RPMI7951 (cell line): ENCODE results near the gene SGO2. TPM values are rescaled to one million over a fixed set of nuclear protein-coding genes. Genes with fewer than 3 reads are reported as not detected.
"Not testable (repeated sequence)": the region's sequence is repeated elsewhere in the genome, so short reads cannot be mapped to it uniquely, and the experiment has no call there.

Experiments used
- DNase-seq: peaks from one replicate; pipeline ENCODE4 v3.0.0-alpha.2; 2012; ENCODE audit warnings: low read depth
- total RNA-seq: library from RNA; depleted of rRNA; stranded (reverse); fragments of >200 nt; shearing (Covaris generic); gene quantifications from 2 replicates; pipeline ENCODE4 v1.2.3, GENCODE V29; 2014

SGO2 gene
- total RNA-seq, 1 experiment from 2014 or later: 54.7 TPM

DNA sequence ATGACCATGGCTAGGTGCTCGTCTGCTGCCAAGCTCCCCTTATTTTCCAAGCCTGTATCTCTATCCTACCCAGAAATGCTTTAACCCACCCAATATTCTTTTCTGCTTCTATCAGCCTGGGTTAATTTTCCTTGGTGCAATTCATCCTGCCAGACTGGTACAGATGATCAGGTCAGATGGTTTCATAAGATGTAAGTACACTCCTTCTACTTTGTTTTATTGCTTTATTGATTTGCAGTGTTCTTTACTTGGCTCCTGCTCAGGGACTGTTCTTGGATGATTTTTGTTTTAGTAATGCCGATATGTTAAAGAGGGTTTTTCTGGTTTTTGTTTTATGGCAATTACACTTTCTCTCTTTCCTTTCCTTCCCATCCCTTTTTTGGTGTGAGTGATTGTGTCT, 2.4 kb upstream of the SGO2 start:
- no peak for DNase-seq

DNA sequence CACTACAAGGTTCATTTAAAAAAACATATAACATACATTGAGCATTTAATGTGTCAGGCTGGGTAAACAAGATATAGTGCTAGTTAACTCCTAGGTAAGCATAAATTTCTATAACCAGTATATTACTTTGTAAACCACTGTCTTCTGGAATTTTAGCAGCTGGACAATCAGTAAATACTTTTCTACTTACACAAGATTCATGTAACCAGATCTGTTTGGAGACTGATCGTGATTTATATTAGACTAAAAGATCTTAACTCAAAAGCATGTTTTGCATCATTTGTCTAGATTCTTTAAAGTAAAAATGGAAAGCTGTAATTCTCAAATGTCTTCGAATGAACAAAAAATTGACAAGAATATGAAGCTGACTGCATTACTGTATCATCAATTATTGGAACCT, 941 bp upstream of the SGO2 start:
- no peak for DNase-seq

DNA sequence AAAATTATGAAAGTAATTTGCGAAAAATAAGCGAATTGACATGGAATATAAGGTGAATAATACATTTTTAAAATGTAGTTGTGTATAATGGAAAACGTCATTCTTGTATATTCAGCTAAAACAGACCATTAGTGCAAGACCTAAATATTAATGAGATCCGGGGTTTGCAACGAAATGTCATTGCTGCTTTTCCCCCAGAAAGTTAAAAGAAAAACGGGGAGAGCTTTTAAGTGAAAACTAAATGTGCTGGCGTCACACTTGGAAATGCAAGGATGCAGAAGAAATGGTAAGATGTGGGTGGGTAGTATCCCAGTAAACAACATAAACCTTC, 491 bp upstream of the SGO2 start:
- DNase-seq: no peak

DNA sequence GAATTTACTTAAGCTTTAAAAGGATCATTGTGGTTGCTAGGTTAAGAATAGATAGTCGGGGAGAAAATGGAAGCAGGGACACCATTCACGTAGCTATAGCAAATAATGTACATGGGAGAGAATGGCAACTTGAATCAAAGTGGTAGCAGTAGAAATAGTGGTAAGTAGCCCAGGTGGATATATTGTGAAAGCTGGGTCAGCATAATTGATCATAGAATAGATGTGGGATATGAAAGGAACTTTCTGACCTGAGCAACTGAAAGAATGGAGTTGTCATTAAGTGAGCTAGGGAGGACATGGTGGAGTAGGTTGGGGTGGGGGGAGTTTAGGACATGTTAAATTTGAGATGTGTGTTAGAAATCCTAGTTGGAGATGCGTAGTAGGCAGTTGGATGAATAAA, 2.2 kb downstream of the SGO2 start:
- no peak for DNase-seq

DNA sequence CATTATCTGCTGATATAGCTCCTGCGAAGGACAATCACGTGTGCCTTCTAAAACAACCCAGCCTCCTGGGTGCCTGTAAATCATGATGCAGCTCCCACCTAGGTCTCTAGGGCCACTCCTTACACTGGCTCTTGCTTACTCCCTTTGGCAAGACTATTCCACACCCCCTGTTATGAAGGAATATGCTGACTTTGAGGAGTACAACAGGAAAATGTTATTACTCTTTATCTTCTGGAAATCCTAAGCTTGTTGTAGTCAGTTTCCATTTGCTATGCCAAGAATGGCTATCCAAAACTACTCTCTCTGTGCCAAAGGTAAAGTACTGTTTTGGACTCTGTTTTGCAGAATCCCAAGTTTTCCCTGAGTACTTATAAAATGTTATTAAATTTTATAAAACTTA, 7.7 kb downstream of the SGO2 start:
- no peak for DNase-seq

DNA sequence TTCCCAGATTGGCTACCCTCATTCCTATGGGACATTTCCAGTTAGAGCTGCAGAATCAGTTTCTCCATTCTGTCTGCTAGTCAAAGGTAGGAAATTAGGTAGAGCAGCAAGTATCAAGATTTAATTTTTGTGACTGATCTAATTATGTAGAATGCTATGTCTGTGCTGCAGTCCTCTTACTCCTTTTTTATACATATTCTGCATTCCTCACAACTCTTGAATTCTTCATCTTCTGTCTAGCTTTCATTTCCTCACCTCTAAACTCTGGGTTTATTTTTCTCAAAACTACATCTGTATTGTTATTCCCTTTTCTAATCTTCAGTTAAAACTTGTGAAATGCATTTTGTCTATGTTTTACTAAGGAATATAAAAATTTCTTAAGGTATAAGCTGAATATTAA, 8.6 kb downstream of the SGO2 start:
- no peak for DNase-seq

DNA sequence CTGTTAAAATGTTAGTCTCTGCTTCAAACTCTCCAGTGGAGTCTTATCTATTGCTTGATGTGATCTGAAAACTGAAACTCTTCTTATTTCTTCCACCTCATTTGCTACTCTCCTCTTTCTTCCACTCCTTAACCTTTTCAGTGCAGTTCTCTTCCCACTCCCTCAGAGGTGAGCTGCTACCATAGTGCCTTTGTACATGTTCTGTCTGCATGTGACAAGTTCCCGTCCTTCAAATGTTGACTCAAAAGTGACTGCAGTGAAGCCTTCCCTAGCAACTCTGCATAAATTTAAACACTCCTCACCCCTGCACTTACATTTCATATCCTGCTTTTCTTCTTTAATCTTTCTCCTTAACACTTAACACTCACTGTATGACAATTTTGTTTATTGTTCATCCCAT, 12.1 kb downstream of the SGO2 start:
- no peak for DNase-seq

DNA sequence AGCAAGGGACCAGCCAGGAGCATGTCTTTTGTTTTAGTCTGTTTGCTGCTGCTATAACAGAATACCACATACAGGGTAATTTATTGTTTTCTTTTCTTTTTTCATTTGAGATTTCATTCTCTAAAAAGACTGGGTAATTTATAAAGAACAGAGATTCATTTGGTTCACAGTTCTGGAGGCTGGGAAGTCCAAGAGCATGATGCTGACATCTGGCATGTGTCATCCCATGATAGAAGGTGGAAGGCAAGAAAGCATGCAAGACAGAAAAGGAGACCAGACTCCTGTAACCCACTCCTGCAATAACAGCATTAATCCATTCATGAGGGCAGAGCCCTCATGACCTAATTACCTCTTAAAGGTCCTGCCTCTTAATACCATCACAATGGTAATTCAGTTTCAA, 14.8 kb downstream of the SGO2 start:
- DNase-seq: no peak

DNA sequence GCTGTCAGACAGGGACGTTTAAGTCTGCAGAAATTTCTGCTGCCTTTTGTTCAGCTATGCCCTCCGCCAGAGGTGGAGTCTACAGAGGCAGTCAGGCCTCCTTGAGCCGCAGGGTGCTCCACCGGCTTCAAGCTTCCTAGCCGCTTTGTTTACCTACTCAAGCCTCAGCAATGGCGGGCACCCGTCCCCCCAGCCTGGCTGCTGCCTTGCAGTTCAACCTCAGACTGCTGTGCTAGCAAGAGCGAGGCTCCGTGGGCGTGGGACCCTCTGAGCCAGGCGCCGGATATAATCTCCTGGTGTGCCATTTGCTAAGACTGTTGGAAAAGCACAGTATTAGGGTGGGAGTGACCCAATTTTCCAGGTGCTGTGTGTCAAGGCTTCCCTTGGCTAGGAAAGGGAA, 40.6 kb downstream of the SGO2 start:
- not testable (repeated sequence) for DNase-seq

DNA sequence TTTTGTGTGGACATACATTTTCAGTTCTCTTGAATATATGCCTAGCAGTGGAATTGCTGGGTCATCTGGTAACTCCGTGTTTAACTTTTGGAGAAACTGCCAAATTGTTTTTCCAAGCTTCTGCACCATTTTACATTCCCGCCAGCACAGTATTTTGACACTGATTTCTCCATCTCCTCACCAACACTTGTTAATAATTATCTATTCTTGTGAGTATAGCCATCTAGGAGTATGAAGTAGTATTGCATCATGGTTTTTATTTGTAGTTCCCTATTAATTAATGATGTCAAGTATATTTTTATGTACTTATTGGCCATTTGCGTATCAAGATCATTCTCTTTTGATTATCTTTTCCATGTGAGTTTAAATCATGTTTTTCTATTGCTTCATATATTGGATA, 41.9 kb downstream of the SGO2 start:
- DNase-seq: no peak

DNA sequence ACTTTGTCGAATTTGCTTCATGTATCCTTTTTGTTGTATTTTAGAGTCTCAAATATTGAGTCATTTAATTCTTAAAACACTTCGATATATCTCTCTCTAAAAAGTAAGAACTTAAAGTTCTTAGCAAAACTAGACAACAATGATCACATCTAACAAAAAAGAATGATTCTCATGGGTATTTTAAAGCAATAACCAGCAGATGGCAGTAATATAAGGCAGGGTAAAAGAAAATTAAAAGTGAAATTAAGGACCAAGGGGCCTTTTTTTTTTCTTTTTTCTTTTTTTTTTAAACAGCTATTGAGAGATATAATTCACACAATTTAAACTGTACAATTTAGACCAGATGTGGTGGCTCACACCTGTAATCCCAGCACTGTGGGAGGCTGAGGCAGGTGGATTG, 50.0 kb downstream of the SGO2 start:
- DNase-seq: no peak

DNA sequence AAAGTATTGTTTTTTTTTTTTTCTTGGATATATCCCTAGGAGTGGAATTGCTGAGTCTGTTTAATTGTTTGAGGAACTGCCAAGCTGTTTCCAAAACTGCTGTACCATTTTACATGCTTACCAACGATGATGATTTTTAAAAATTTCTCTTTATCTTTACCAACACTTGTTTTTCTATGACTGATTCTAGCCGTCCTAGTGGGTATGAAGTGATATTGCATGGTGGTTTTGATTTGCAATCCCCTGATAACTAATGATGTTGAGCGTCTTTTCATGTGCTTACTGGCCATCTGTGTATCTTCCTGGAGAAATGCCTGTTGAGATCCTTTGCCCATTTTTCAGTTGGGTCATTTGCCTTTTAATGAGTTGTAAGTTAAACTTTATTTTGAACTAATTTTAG, 51.0 kb downstream of the SGO2 start:
- DNase-seq: no peak

DNA sequence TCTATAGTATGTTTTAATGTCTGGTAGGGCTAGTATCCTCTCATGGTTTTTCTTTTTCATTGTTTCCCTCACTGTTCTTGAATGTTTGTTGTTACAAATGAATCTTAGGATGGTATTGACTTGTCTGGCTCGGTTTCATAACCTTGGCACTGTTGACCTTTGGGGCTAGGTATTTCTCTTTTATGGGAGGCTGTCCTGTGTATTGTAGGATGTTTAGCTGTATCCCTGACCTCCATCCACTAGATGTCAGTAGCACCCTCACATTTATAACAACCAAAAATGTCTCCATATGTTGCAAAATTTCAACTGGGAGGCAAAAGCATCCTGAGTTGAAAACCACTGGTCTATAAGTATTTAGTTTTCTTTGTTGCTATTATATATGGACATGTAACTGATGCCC, 52.8 kb downstream of the SGO2 start:
- DNase-seq: peak; percentile 51

DNA sequence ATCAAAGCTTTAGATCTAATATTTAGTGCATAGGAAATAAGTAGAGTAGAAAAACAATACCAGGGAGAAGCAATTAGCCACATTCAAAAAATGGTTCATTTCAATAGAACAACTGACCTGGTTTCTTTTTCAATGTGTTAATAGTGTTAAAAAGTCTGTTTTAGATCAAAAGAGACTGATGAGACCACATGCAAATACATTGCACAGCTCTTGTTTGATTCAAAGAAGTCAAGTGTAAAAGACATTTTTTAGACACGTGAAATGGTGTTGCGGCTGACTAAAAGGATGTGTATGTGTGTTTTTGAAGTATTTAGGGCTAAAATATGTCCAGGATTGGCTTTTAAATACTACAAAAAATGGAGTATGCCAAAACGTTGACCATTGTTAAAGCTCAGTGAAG, 58.6 kb downstream of the SGO2 start:
- DNase-seq: no peak

DNA sequence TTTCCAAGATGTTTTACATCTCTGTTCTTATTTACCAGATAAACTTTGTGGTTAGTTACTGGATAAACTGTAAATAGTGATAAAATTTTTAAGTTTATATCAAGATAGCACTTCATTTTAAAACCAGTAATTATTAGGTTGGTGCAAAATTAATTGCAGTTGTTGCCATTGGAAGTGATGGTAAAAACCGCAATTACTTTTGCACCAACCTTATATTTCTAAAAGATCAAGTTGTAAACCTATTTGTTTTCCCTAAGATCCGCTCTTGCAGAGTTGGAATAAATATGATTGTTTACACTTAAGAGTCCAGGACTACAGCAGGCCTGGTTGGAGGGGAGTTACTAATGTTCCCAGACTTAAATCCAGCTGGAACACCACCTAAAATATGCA, 59.3 kb downstream of the SGO2 start:
- DNase-seq: no peak

DNA sequence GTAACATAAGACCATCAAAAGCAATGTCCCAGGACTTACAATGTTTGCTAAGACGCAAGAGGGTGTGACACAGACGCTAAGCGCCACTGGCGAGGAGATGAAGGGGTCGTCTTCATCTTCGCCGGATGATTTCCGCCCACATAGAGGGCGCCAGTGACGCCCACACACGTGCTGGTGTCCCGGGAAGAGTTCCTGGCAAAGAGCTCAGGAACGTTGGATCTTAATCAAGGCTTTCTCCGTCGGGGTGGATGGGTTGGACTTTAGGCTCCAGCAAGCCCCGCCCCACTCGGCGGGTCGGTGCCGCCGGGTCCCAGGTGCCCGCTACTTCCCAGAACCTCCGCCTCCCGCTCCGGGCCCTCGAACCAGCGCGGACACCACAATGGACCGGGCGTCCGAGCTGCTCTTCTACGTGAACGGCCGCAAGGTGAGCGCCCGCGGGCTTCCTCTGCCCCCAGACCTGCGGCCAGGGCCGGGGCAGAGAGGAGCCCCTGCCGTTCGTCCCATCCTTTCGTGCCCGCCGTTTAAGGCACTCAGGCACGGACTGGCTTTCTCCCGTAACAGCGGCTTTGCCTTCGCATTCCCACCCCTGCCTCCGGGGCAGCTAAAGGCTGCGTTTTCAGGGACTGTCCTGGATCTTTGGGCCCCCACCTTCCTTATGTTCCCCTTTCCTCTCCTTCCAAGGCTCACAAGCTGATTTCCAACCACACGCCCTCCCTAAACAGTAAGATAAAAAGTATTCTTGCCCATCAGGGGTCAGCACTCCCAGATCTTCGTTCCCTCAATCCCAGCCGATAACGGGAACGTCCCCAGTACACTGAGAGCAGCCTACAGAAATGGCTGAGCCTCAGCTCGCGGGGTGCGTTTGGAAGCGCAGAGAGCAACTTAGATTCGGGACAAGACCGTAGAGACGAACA, 60.0 kb downstream of the SGO2 start, which contains the start of gene AOX1:
Gene AOX1, plus strand, starts transcription at position 285 of the 914 bp plus-strand sequence. Its CDS starts 95 bp downstream, at position 380.
- DNase-seq: peak; percentile 35

DNA sequence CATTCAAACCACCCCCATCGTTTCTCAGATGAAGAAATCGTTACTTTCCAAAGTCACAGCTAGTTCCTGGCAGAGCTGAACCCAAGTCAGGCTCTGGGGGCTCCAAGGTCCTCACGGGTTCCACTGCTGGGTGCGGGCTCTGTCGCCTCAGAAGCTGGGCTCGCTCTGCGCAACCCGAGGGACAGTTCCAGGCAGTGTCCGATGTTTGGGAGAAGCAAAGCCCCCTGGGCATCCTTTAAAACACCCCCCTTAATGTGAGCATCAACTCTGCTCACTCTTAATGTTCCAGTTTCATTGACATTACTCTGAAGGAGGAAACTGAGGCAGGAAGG, 60.6 kb downstream of the SGO2 start:
- no peak for DNase-seq

DNA sequence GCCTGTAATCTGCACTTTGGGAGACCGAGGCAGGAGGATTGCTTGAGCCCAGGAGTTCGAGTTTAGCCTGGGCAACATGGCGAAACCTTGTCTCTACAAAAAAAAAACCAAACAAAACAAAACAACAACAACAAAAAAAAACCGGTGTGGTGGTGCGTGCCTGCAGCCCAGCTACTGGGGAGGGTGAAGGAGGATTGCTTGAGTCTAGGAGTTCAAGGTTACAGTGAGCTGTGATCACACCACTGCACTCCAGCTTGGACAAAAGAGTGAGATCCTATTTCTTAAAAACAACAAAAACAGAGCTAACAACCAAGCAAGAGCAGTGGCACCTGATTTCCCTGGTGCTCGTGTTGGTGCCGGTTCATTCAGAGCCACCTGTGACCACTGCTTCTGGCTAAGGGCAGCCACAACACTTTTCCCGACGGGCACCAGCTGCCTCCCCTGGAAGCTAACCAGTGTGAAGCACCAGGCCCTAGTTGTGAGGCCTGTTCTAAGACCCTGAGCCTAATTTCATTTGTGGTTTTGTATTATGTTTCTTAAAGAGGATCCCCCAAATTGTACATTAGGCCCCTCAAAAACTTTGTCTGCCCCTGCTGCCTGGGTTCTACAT, 61.1 kb downstream of the SGO2 start:
- no peak for DNase-seq

DNA sequence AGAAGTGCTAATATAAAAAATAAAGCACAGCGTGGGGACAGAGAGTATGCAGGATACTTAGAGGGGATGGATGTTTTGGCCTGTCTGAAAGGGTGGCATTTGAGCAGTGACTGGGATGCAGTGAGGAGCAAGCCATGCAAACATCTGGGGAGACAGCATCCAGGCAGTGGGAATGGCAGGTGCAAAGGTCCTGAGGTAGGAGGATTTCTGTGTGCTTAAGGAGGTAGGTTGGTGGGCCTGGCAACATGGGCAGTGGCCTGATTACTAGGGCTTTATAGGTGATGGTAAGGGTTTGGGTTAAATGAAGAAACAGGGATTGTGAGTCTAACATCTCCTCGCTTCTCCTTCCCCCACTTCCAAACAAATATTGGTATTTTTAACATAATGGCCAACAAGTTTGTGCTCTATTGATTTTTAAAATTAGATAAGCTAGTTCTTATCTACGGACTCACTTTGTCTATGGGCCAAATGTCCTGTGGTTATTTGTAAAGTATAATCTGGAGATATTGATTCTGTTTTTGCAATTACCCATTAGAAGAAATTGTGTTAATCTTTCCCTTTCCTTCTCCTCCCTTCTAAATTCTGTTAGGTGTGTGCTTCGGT, 62.2 kb downstream of the SGO2 start:
- no peak for DNase-seq

DNA sequence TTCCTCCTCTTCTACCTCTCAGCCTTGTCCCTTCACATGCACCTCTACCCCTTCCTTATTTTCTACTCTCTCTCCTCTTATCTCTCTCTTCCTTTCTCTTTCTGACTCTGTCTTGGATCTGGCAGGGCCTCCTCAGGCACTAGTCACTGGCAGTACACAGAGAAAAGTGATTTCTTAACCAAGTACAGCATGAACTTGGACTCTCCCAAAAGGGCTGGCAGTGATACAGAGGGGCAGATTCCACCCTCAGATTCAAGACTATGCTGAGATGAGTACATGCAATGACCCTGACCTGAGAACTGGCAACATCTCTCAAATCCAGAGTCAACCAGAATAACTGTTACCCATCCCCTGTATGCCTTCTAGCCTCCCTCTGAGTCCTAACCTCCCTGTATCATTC, 64.1 kb downstream of the SGO2 start:
- no peak for DNase-seq

DNA sequence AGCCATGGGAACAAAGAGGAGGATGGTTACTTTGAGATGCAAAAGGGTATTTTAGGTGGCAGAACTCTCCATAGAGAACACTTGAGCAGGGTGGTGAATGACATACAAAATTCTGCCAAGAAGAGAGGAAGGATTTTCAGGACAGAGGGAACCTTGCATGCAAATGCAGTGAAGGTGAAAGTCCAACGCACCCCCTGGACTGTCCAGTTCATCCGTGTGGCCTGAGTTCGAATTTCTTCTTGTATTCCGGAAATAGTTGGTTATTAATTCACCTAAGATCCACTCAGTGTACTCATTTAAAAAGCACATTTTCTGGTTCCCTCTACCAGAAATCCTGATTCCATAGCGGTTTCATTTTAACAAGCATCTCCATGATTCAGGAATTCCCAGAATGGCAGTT, 65.3 kb downstream of the SGO2 start:
- DNase-seq: no peak

DNA sequence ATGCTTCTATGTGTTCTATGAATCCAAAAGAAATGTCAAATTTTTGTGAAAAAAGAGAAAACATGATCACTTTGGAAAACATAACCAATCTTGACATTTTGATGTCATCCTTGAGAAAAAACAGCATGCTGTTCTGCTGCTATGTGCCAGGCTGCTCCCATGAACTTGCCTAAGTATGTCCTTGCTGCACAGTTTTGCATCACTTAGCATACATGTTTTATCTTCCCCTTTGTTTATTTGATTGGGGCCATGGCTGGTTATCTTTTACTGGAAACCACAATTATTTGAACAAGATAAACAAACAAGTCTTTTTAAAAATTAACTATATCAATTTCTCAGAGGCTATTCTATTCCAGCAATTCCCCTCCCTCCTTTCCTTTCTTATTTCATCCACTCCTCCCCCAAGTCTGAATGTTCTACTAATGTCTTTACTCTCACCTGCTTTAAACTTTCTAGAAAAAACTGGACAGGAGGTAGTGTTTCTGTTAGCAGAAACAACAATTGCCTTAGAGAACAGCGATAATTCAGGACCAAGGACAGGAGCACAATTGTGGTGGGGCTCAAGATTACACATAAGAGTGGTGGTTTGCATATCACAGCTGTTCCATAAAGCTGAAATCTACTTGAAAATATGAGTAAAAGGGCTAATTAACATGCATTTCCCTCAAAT, 66.5 kb downstream of the SGO2 start:
- DNase-seq: peak; percentile 45

DNA sequence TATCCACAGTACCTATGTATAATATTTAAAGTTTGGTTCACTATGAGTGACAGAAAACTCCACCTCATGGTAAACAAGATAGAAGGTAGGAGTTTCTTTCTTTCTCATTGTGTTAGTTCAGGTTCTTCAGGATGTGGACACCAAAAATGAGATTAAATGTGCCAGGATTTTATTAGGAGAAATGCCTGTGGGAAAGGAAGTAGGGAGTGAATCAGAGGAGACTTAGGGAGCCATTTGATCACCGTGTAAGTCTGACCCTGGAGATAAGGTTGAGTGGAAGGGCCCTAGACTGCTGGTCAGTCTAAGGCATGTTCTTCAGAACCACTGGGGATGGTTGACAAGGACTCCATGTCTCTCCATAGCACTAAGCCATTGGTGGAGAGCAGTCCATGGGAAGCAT, 67.9 kb downstream of the SGO2 start:
- DNase-seq: no peak
